Common myeloid progenitor, CD34-positive (primary cell): ENCODE measurements around the gene SARDH.

ENCODE experiments used
- CTCF ChIA-PET: fragments of 350-600 bp; sonication (Branson Sonifier 250); formaldehyde crosslinking; loops from one replicate; lab custom pipeline; 2021; ENCODE audit warnings: antibody characterized with exemption; lab: Charles Lee
- POLR2A ChIA-PET: fragments of 350-600 bp; sonication (Branson Sonifier 250); formaldehyde crosslinking; loops from one replicate; lab custom pipeline; 2021; ENCODE audit warnings: antibody characterized with exemption; lab: Charles Lee
- DNase-seq, 3 donors: peaks; one replicate each; pipeline versions ENCODE4 v3.0.0 to v3.0.0-alpha.2; 2013
- H3K27ac ChIP-seq, 2 experiments: 1 replicate in 1 of 2; 2 replicates in 1 of 2; pipeline ENCODE4 v1.7.0; 2013; ENCODE audit warnings: inconsistent platforms in 2 of 2, low read length in 2 of 2, mild to moderate bottlenecking in 2 of 2, low read depth in 1 of 2, moderate library complexity in 1 of 2; ENCODE audit not compliant: severe bottlenecking in 2 of 2, insufficient read depth in 1 of 2, poor library complexity in 1 of 2
- H3K27me3 ChIP-seq, 5 experiments: replicated peaks in 2 of 5; 1 replicate in 3 of 5; 2 replicates in 2 of 5; pipeline versions ENCODE4 v1.6.1 to v1.7.0; 2013; ENCODE audit warnings: low read length in 4 of 5, mild to moderate bottlenecking in 2 of 5, moderate library complexity in 2 of 5, inconsistent platforms in 1 of 5; ENCODE audit not compliant: insufficient read depth in 5 of 5, control insufficient read depth in 4 of 5
- H3K36me3 ChIP-seq, 4 experiments: 1 replicate in 2 of 4; 2 replicates in 2 of 4; pipeline versions ENCODE4 v1.6.1 to v1.7.0; 2013; ENCODE audit warnings: low read length in 3 of 4, control low read depth in 1 of 4, mild to moderate bottlenecking in 1 of 4; ENCODE audit not compliant: control insufficient read depth in 4 of 4, insufficient read depth in 4 of 4
- H3K4me1 ChIP-seq, 4 experiments: 1 replicate in 3 of 4; 2 replicates in 1 of 4; pipeline versions ENCODE4 v1.6.1 to v1.7.1; 2013; ENCODE audit warnings: low read length in 3 of 4, mild to moderate bottlenecking in 3 of 4, control low read depth in 1 of 4, inconsistent platforms in 1 of 4, moderate library complexity in 1 of 4; ENCODE audit not compliant: control insufficient read depth in 4 of 4, insufficient read depth in 4 of 4; ENCODE audit errors: control extremely low read depth in 1 of 4
- H3K4me3 ChIP-seq, 7 experiments: 1 replicate in 4 of 7; 2 replicates in 3 of 7; pipeline versions ENCODE4 v1.5.1 to v1.7.0; 2013; ENCODE audit warnings: mild to moderate bottlenecking in 7 of 7, low read length in 6 of 7, moderate library complexity in 6 of 7, inconsistent platforms in 2 of 7, low read depth in 2 of 7, control low read depth in 1 of 7; ENCODE audit not compliant: insufficient read depth in 4 of 7, control insufficient read depth in 1 of 7; ENCODE audit errors: extremely low read depth in 1 of 7
- H3K9me3 ChIP-seq, 5 experiments: 1 replicate in 4 of 5; 2 replicates in 1 of 5; pipeline versions ENCODE4 v1.6.1 to v1.7.1; 2013; ENCODE audit warnings: low read length in 4 of 5, mild to moderate bottlenecking in 2 of 5, inconsistent platforms in 1 of 5, low read depth in 1 of 5, moderate library complexity in 1 of 5; ENCODE audit not compliant: control insufficient read depth in 4 of 5, insufficient read depth in 2 of 5; ENCODE audit errors: control extremely low read depth in 1 of 5
- WGBS: methylation state at CpG from one replicate; pipeline ENCODE4 v1.1.5; 2013; ENCODE audit not compliant: insufficient coverage; 5-methylcytosine and 5-hydroxymethylcytosine counted together

SARDH gene

DNA sequence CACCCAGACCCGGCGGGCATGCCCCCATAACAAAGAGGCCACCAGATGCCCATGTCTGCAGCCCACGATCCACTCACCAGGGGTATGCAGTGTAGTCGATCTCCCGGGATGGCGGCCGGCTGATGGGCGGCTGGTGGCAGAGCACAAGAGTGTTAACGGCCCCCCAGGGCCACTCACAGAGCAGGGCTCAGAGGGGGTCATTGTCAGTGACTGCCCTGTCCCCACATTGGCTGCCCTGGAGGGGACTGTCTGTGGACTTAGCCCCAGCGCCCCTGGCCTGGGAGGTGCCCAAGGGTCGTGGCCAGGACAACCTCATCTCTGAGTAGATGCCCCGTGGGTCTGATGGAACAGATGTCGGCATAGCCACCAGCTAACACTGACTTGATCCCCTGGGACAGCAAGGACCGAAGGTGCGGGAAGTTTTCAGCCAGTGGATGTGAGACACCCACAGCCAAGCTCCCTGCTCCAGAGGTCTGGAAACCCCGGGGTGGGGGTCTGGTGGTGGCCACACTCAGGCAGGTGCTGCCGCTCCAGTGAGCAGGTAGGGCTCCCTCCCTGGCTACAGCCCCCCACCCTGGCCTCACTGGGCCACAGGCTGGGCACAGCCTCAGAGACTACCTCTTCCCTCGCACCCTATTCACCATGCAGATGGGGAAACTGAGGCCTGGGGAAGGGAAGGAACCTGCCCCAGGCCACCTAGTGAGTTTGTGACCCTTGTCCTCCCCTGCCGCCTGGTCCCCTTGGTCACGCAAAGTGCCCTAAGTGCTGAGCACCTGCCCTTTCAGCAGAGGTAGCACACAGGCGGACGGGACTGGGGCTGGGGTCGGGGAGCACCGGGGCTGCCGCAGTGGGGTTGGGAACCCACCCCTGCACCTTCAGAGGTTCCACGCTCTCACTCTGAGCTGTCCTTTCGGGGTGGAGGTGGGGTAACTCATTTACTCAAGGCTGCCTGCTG lies 38.1 kb upstream of the SARDH start:
- CTCF ChIA-PET, result interaction anchor here (10.4 kb wide), 1 partner anchor 219 kb away, joined by 143 read pairs; no protein-coding TSS in a partner anchor
- H3K4me3 ChIP-seq, result no peak overlapping the region
- POLR2A ChIA-PET, result no interaction called here
- peaks cover 0 to 2% (median 0%) of the 10 kb centered on the region in 4 experiments for H3K4me1 ChIP-seq
- no peaks in the 10 kb centered on the region for H3K27me3 ChIP-seq
- 95% methylated on average over 24 of the region's 27 CpGs for WGBS
- H3K36me3 ChIP-seq, result peaks cover 0 to 13% (median 4%) of the 10 kb centered on the region in 4 experiments
- no peak for DNase-seq
- H3K9me3 ChIP-seq, result peaks cover 0 to 15% (median 3%) of the 10 kb centered on the region in 5 experiments
- no peak overlapping the region for H3K27ac ChIP-seq

DNA sequence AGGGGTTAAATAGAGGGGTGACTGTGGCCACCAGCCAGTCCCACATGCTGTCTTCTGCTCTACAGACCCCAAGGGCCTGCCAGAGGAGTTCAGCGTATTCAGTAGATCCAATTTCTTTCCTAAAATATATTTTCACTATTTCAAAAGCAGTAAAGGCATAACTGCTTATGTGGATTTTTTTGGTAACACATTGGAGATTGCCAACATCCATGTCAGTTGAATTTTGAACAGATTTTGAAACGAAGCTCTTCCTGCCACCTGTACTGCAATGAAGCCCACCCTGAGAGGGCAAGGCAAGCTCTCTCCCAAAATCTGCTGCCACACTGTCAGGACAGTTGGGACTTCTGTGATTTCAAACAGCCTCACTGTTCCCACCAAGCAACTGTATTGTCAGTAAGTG lies 37.1 kb upstream of the SARDH start:
- CTCF ChIA-PET, result interaction anchor here (10.4 kb wide), 1 partner anchor 220 kb away, joined by 143 read pairs; no protein-coding TSS in a partner anchor
- Histone ChIP-seq H3K27ac (no peak overlapping the region), H3K36me3 (peaks cover 0 to 13% (median 4%) of the 10 kb centered on the region in 4 experiments), H3K9me3 (peaks cover 0 to 15% (median 3%) of the 10 kb centered on the region in 5 experiments), H3K4me3 (no peak overlapping the region), H3K4me1 (peaks cover 0 to 2% (median 0%) of the 10 kb centered on the region in 4 experiments), H3K27me3 (no peaks in the 10 kb centered on the region)
- DNase-seq, result no peak
- POLR2A ChIA-PET, result no interaction called here
- 75% methylated on average over 1 of the region's 2 CpGs for WGBS

DNA sequence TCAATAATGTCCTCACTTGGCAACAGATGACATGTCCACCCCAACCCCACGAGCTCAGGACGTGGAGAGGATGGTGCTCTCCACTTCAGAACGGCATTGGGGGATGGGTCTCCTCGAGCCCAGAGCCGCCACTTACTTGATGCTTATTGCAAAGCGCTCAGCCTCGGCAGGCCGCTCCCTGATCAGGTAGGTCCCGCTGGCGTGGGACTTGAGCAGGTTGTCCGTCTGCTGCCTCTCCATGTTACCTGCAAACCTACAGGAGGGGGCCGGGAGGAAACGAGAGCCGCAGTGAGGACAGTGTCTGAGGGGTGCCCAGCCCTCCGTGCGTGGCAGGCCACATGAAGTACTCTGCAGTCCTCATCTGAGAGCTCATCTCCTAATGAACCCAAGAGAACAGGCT lies 36.6 kb upstream of the SARDH start:
- no peak overlapping the region for H3K4me3 ChIP-seq
- DNase-seq, result no peak
- no peak overlapping the region for H3K27ac ChIP-seq
- H3K36me3 ChIP-seq, result peaks cover 0 to 13% (median 4%) of the 10 kb centered on the region in 4 experiments
- H3K9me3 ChIP-seq, result peaks cover 0 to 15% (median 3%) of the 10 kb centered on the region in 5 experiments
- no peaks in the 10 kb centered on the region for H3K27me3 ChIP-seq
- ChIA-PET CTCF (interaction anchor here (2.0 to 2.2 kb wide), 2 partner anchors 8 to 220 kb away, joined by 11 to 13 read pairs; no protein-coding TSS in a partner anchor), POLR2A (no interaction called here)
- H3K4me1 ChIP-seq, result peaks cover 0 to 2% (median 0%) of the 10 kb centered on the region in 4 experiments
- 95% methylated on average over 13 of the region's 16 CpGs for WGBS

DNA sequence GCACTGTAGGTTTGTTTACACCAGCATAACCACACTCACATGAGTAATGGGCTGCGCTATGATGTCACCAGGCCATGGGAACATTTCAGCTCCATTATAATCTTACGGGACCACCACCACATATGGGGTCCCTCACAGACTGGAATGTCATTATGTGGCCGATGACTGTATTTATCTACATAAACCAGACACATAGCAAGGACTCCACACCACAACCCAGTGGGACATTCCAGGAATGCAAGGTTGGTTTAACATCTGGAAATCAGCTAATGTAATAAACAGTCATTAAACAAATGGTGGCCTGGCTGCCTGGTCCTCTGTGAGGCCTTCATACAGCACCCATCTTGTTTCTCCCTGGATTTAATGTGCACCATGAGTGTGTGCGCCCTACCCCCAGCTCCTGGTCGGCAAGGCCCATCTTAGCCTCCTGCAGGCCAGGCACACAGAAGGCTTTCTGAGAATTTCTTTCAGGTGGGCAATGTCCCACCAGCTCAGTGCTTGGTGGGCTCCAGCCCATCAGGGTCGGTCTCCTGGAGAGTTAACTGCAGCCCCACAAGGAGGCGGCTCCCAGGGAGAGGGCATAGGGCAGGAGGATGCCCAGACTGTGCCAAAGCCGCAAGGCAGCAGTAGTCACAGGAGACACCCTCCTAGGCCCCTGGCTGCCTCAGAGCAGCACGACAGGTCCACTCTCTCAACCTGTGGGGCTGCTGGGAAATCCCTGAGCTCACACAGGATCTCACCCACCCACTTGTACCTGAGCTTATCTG lies 35.9 kb upstream of the SARDH start:
- Histone ChIP-seq H3K4me1 (peaks cover 0 to 2% (median 0%) of the 10 kb centered on the region in 4 experiments), H3K36me3 (peaks cover 0 to 13% (median 4%) of the 10 kb centered on the region in 4 experiments), H3K27me3 (no peaks in the 10 kb centered on the region), H3K27ac (no peak overlapping the region), H3K9me3 (peaks cover 0 to 15% (median 3%) of the 10 kb centered on the region in 5 experiments), H3K4me3 (no peak overlapping the region)
- CTCF ChIA-PET, result interaction anchor here (2.0 to 2.2 kb wide), 2 partner anchors 8 to 220 kb away, joined by 11 to 13 read pairs; no protein-coding TSS in a partner anchor
- POLR2A ChIA-PET, result no interaction called here
- DNase-seq, result no peak
- 93% methylated on average over 9 of the region's 9 CpGs for WGBS

DNA sequence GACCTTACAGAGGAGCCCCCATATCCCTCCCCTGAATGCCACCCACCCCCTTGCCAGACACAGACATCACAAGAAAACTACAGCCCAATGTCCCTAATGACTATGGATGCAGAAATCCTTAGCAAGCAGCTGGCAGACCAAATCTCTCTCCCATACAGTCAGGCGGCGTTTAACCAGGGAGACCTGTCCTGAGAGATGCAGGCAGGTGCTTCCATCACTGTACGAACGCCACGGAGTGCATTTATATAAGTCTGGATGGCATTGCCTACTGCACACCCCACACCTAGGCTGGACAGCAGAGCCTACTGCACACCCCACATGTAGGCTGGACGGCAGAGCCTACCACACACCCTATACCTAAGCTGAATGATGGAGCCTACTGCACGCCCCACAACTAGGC lies 34.4 kb upstream of the SARDH start:
- ChIA-PET CTCF (interaction anchor here (2.2 kb wide), 1 partner anchor 10 kb away, joined by 13 read pairs; no protein-coding TSS in a partner anchor), POLR2A (no interaction called here)
- no peaks in the 10 kb centered on the region for H3K4me1 ChIP-seq
- H3K27me3 ChIP-seq, result no peaks in the 10 kb centered on the region
- peaks cover 0 to 19% (median 5%) of the 10 kb centered on the region in 5 experiments for H3K9me3 ChIP-seq
- peaks cover 0 to 20% (median 5%) of the 10 kb centered on the region in 4 experiments for H3K36me3 ChIP-seq
- DNase-seq, result no peak
- WGBS, result 94% methylated on average over 6 of the region's 7 CpGs
- H3K4me3 ChIP-seq, result no peak overlapping the region
- no peak overlapping the region for H3K27ac ChIP-seq

DNA sequence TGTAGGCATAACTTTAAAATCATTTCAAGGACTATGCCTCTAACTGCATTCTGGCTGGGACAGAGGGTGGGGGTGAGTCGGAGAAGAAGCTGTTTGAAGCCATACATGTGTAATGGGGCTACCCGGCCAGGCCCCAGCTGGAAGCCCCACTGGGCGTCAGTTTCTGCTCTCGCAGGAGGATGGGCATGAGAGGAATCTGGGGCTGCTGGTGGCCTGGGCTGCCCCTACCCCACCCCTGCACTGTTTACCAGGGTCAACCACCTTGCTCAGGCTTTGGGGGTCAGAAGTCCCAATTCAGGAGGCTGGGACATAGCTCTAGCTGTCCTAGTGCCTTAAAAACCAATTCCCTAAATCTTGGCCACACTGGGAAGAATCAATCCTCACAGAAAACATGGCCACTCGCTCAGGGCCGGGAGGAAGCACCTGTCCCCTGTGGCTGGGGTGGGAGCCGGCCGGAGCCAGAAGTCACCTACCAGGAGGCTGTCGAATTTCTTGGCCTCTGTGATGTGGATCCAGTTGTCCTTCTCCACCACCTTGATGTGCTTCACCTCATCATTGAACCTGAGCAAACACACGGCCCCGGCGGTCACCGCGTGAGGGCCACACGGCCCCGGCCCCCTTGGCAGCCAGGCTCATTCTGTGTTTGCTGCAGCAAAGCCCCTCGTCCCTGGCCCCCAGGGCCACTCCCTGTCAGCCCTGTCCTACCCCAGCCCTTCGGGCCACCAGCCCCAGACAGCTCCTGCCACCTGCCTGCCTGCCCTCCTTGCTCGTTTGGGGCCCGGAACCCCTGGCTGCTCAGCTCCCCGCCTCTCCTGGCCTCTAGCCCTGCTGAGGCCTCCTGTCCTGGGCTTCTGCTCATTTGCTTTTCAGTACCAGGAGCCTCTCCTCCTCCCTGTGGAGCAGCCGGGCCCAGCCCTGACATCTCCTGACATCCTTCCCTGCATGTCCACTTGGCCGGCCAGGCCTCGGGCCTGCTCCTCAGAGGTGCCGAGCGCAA lies 33.6 kb upstream of the SARDH start:
- Histone ChIP-seq H3K4me3 (no peak overlapping the region), H3K27ac (no peak overlapping the region), H3K4me1 (no peaks in the 10 kb centered on the region), H3K36me3 (peaks cover 0 to 22% (median 5%) of the 10 kb centered on the region in 4 experiments), H3K27me3 (no peaks in the 10 kb centered on the region), H3K9me3 (peaks cover 0 to 24% (median 9%) of the 10 kb centered on the region in 5 experiments)
- 97% methylated on average over 21 of the region's 26 CpGs for WGBS
- no peak for DNase-seq
- ChIA-PET CTCF (interaction anchor here (2.2 kb wide), 1 partner anchor 10 kb away, joined by 13 read pairs; no protein-coding TSS in a partner anchor), POLR2A (no interaction called here)
